Activated CD4-positive, alpha-beta T cell treated with anti-CD3 and anti-CD28 coated beads, Interleukin-2, amount 50 U/mL, for 24 hours (primary cell): Measurements from ENCODE around the gene ADGRE2.
"Not testable (repeated sequence)": the region's sequence is repeated elsewhere in the genome, so short reads cannot be mapped to it uniquely, and the experiment has no call there.

Experiments used
- DNase-seq, 2 donors: peaks; one replicate each; pipeline ENCODE4 v3.0.0-alpha.2; 2020; ENCODE audit warnings: low read depth in 1 of 2, low spot score in 1 of 2

The ADGRE2 gene

DNA sequence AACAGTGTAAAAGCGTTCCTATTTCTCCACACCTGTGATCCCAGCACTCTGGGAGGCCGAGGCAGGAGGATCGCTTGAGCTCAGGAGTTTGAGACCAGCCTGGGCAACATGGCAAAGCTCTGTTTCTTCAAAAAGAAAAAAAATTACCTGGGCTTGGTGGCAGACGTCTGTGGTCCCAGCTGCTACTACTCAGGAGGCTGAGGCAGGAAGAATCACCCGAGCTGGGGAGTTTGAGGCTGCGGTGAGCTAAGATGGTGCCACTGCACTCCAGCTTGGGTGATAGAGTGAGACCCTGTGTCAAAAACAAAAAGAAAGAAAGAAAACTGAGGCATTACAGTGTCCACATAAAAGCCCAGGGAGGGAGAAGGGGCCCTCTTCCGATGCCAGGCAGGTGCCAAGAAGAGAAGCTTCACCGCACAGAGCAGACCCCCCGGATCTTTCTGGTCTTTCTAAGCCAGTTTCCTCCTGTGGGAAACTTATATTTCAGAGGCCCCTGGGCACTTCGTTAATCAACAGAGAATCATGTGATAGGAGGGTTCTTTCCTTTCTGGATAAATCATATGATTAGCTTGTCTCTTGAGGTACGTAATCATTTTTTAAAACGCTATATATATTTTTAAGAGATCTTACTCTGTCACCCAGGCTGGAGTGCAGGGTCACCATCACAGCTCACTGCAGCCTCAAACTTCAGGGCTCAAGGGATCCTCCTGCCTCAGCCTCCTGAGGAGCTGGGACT is at the start of gene ADGRE2:
Gene ADGRE2 (minus strand): TSS at position 451 of the 736 bp plus-strand sequence. CDS start 1,804 bp downstream, outside the sequence.
- not testable (repeated sequence) for DNase-seq

DNA sequence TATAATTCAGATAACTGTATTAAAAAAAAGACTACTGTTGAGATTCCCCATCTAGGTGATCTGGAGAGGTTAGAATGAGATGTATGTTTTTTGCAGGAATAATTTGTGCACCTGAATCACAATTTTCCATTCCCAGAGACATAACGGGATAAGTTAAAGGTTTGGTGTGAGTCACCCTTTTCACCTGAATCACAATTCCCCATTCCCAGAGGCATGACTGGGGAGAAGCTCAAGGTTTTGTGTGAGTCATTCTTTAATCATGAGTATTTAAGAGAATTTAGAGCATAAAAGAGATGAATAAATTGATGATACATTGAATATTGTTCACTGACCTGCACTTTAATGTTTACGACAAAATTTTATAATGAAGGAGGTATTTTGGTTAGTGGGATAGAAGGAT is 47.6 kb upstream of the ADGRE2 start:
- no peak for DNase-seq

DNA sequence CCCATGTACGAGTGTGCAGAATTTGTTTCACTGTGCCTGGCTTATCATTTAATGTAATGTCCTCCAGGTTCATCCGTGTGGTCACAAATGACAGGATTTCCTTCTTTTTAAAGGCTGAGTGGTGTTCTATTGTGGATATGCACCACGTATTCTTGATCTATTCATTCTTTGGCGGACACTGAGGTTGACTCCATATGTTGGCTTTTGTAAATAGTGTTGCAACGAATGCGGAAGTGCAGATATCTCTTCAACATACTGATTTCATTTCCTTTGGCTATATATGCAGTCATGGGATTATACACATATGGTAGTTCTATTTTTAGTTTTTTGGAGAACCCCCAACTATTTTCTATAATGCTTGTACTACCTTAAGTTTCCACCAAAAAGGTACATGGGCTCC is 43.6 kb upstream of the ADGRE2 start:
- no peak for DNase-seq

DNA sequence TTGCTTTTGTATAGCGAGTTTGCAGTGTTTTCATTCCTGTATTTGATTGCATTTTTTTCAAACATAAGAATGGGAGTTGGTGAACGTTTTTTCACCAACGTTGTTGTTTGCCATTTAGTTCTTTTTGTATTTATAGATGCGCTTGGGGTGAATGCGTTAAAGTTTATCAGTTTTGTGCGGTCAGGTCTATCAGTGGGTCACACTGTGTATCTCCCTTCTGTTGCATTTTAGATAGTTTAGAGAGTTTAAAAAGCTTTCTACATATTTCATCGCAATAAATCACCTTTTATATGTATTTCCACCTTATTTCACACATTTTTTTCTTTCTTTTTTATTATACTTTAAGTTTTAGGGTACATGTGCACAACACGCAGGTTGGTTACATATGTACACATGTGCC is 40.2 kb upstream of the ADGRE2 start:
- no peak for DNase-seq

DNA sequence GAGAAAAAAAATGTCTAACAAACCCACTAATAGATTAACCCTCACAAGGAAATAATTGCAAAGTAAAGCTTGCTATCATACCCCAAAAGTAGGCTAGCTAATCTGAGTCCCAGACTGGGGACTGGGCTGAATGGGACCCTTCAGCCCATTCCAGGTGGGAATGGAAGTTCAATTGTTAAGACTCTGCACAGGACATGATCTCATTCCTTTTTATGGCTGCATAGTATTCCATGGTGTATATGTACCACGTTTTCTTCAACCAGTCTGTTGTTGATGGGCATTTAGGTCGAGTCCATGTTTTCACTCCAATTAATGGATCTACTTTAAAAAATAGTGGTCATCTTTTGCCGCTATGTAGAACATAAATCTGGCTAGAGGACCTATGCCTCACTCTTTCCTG is 38.7 kb upstream of the ADGRE2 start:
- no peak for DNase-seq

DNA sequence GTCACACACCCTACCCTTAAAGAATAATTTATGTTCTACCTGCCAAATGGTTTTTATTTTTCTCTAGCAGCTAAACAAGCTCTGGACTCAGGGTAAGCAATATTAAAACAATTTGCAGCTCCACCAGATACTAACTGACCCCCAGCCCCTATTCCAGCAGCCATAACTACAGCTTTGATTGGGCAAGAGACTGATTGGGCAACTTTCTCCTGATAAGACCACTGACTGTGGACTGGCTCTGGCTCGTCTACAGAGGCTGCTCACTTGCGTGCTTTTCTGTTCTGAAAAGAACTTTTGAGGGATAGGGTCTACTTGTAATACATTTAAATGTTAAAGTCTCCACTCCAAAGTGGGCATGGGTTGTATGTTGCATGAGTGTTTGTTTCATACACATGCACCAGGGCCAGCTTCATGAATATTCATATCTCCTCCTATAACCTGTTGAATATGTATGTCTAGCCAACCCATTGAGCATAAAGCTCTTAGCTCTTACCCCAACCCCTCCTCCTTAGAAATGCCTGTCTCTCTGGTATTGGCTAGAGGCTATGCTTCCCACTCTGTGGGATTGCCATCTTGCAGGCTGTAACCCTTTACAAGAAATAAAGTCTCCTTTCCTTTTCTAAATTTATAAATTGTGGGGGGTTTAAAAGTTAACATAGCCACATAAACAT is 36.8 kb upstream of the ADGRE2 start:
- no peak for DNase-seq

DNA sequence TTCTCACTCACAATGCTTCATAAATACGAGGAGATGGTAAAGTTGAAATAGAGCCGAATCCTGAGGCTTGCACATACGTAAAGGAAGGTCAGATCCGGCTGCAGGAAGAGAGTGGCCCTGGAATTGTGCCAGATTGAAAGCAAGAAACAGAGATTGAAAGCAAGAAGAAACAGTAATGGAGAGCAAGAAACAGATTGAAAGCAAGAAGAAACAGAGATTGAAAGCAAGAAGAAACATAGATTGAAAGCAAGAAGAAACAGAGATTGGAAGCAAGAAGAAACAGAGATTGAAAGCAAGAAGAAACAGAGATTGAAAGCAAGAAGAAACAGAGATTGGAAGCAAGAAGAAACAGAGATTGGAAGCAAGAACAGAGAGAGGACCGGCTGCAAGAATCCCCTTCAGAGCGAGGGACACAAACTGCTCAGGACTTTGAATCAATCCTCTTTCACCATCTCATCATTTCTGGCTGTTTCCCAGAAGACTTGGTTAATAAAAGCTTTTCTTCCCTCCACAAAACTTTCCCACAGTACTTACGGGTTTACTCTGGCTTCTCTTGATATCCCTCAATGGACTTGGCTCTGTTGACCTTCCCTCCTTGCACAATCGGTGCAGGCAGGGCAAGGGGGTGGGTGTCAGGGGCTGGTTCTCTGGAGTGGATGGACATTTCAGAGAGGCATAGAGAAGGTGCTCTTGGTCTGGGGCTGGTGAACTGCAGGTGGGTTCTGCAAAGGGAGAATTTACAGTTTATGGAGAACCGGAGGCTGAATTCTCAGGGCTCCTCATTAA is 31.1 kb upstream of the ADGRE2 start:
- DNase-seq: no peak

DNA sequence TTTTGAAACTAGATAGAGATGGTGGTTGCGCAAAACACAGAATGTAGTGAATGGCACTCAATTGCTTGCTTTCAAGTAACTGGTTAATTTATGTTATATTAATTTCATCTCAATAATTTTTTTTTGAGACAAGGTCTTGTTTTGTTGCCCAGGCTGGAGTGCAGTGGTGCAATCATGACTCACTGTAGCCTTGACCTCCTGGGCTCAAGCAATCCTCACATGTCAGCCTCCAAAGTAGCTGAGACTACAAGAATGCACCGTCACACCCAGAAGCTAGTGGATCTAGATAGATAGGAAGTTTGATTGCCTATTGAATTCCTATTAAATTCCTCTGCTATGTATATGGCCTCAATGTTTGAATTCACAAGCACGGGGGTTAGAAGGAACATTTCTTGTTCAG is 26.4 kb upstream of the ADGRE2 start:
- DNase-seq: no peak

DNA sequence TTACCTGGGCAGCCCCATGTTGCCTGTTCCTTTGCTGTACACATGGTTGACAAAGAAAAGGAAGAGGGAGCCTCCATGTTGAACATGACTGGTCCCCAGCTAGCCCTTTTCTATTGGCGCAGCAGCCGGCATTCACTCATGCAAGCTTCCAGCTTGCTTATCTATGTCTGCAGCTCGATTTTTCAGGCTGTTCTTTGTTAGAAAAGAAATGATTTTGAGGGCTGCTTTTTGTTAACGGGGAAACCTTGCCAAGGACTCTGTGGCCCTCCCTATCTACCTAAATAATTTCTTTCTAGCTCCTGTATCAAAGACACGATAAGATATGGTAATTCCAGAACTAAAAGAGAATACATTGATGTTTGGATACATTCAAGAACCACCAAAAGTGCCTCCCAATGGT is 20.4 kb upstream of the ADGRE2 start:
- no peak for DNase-seq

DNA sequence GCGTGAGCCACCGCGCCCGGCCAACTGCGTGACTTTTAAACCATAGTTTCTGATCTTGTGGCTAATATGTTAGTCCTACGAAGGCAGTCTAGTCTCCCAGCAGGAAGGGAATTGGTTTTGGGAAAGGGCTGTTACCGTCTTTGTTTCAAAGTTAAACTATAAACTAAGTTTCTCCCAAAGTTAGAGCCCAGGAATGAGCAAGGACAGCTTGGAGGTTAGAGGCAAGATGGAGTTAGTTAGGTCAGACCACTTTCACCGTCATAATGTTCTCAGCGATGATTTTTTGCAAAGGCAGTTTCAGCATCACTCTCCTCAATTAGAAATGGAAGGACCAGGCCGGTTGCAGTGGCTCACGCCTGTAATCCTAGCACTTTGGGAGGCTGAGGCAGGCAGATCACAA is 17.7 kb upstream of the ADGRE2 start:
- no peak for DNase-seq

DNA sequence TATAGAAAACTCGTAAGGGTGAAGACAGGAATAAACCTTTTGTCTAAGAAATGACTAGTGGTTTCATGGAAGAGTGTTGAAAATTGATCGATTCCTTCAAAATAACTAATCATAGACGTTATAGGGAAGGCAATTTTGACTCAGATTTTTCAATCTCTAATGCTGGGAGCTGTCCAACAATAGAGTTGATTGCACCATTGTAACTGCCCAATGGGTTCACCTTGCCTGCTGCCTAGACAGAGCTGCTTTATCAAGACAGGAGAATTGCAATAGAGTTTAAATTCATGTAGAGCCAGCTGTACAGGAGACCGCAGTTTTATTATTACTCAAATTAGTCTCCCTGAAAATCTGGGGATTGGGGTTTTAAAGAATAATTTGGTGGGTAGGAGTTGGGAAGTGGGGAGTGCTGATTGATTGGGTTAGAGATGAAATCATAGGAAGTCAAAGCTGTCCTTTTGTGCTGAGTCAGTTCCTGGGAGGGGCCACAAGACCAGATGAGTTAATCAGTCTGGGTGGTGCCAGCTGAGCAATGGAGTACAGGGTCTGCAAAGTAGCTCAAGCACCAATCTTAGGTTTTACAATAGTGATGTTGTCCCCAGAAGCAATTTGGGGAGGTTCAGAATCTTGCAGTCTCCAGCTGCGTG is 16.8 kb upstream of the ADGRE2 start:
- no peak for DNase-seq

DNA sequence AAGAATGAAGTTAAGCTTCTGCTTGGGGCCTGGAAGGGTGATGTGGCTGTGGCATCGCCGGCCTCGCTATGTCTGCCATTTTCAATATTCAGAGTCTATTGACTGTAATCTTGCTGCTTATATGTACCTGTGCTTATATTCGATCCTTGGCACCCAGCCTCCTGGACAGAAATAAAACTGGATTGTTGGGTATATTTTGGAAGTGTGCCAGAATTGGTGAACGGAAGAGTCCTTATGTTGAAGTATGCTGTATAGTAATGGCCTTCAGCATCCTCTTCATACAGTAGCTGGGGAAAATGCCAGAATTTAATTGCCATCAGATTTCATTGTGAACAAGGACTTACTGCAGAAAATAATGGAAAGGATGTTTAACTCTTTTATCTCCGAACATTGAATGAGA is 13.9 kb upstream of the ADGRE2 start:
- not testable (repeated sequence) for DNase-seq

DNA sequence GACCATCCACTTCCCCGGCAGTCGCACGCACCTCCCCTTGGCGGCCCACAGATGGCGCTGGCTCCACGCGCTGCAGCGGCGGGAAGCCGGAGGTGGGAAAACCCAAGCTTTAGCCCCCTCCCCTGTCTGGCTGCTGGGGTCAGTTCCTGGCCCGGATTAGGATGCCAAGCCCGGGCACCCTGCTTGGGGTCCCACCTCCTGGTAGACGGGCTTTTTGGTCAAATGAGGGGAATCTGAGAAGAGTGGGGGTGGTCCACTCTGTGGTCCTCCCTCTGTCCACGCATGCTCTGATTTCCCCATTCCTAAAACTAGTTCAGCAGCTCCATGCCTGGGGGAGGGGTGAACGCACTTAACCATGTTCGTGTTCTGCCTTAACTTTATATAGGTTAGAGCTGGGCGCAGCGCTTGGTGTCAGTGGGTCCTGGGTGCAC is 8.1 kb upstream of the ADGRE2 start:
- no peak for DNase-seq

DNA sequence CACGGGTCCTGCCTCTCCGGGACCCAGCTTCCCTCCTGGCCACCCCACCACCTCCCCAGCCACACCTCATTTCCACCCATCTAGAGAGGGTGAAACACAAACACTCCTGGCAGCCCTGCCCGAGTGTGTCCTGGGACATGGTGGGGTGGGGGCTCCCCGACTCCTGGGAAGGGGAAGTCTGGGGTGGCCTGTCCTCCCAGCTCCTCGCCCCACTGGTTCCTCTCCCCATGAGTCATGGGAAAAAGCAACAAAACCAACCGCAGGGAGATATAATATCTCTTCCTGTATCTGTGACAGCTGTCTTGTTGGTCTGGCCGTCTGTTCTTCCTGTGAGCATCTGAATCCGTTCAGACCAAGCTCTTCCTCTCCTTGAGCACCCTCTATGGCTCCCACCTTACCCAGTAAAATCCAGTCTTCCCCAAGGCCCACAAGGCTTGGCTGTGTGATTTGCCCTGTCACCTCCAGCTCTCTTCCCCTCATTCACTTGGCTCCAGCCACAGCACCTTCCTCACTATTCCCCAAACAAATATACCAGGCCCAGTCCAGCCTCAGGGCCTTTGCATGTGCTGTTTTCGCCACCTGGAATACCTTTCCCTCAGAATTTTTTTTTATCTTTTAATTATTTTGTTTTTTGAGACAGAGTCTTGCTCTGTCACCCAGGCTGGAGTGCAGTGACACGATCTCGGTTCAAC is 6.9 kb upstream of the ADGRE2 start:
- not testable (repeated sequence) for DNase-seq

DNA sequence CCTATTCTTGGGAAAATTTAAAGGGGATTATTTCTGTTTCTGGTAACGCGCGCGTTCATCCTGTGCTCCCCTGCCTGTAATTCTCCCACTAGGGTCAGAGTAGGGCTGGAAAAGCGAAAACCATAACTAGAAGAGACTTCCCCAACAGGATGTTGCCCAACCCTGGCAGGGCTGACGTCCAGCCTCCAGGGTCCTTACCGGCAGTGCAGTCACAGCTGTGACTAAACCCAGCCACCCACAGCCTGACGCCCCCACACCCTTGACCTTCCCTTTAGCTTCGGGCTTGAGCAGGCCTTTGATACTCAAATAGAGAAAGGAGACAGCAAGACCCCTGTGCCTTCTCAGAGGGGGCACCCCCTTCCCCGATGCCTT is 6.4 kb upstream of the ADGRE2 start:
- DNase-seq: not testable (repeated sequence)

DNA sequence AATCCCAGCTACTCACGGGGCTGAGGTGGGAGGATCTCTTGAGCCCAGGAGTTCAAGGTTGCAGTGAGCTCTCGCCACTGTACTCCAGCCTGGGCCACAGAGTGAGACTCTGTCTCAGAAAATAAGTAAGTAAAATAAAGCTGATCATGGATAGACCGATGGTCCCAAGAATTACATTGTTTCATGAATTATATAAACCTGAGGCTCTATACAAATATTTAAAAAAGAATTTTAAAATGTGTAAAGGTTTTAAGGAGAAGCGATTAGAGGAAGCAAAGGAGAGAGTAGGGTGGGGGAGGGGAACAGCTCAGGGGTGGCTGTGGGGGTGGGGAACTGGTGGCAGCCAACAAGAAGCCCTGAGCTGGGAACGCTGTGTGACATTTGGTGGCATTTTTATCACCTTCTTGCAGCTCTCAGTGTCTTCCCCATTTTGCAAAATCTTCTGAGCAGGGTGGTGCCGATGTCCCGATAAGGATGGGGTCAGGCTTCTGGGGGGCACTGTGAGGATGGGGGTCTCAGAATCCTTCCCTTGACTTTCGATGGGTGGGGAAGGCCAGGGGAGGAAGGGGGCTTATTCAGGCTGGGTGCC is 5.1 kb upstream of the ADGRE2 start:
- DNase-seq: not testable (repeated sequence)

DNA sequence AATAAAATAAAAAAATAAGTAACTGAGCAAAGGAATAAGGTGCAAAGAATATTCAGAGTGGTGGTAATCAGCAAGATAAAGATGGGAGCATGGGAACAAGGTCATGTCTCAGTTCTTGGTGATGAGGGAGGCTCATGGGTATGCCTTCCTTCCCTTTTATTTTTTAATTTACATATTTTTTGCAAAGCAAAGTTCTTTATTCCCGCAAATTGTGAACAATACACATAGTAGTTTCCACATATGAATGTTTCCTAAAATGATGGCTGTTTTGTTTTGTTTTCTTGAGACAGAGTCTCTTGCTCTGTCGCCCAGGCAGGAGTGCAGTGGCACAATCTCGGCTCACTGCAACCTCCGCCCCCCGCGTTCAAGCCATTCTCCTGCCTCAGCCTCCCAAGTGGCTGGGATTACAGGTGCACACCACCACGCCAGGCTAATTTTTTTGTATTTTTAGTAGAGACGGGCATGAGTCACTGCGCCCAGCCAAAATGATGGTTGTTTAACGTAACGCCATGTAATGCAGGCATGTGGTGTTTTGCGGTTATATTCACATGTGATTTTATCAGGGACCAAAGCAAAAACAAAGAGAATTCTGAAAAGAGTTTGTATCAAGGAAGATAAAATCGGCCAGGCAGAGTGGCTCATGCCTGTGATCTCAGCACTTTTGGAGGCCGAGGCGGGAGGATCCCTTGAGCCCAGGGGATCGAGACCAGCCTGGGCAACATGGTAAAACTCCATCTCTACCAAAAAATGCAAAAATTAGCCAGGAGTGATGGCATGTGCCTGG is 4.5 kb upstream of the ADGRE2 start:
- DNase-seq: no peak

DNA sequence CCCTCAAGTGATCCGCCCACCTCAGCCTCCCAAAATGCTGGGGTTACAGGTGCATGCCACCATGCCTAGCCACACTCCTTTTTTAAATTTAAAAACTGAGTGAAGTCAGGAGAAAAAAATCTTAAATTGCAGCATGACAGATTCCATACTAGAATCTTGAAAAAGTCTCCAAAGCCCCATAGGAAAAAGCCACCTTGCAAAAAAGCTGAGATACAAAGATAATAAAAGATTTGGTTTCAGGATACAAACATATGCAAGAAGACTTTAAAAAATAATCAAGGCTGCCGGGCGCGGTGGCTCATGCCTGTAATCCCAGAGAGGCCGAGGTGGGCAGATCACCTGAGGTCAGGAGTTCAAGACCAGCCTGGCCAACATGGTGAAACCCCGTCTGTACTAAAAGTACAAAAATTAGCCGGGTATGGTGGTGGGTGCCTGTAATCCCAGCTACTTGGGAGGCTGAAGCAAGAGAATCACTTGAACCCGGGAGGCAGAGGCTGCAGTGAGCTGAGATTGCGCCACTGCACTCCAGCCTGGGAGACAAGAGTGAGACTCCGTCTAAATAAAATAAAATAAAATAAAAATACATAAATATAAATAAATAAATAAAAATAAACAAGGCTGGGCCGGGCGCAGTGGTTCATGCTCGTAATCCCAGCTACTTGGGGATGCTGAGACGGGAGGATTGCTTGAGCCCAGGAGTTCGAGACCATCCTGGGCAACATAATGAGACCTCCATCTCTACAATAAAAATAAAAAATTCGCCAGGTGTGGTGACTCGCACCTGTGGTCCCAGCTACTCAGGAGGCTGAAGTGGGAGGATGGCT is 3.6 kb upstream of the ADGRE2 start:
- DNase-seq: not testable (repeated sequence)
